Endothelial cell of umbilical vein (primary cell): ENCODE results near the gene MTNR1B. TPM values are rescaled to one million over a fixed set of nuclear protein-coding genes. Genes with fewer than 3 reads are reported as not detected.

ENCODE experiments used
- BruUV-seq: library from RNA; stranded (reverse); fragments of 400-500 nt; replicated peaks from 2 replicates; lab custom pipeline; 2021; lab: Mats Ljungman, UMichigan
- CTCF ChIA-PET: fragments of 300-600, 350-600 bp; sonication (Branson Sonifier 250); formaldehyde crosslinking; loops from one replicate; lab custom pipeline; 2021; ENCODE audit warnings: antibody characterized with exemption, inconsistent platforms; lab: Charles Lee
- POLR2A ChIA-PET: fragments of 300-600, 350-600 bp; sonication (Branson Sonifier 250); formaldehyde crosslinking; loops from one replicate; lab custom pipeline; 2021; ENCODE audit warnings: antibody characterized with exemption, inconsistent platforms; lab: Charles Lee
- DNase-seq: peaks from one replicate; pipeline ENCODE4 v3.0.0-alpha.2; 2011; ENCODE audit warnings: low read depth, low spot score
- FAIRE-seq: peaks from 2 replicates; lab custom pipeline; 2011; peaks lifted over from hg19 to GRCh38; lab: Jason Lieb, UNC
- H2AFZ ChIP-seq: 2 replicates; pipeline ENCODE4 v1.6.0; 2012; ENCODE audit warnings: low read depth, low read length, control low read depth, inconsistent platforms
- H3K27ac ChIP-seq: 2 replicates; pipeline ENCODE4 v1.5.1; 2011; ENCODE audit warnings: low read depth, mild to moderate bottlenecking, control low read depth, low read length, moderate library complexity; ENCODE audit not compliant: insufficient read depth
- H3K27me3 ChIP-seq, 2 experiments: 2 replicates each; pipeline versions ENCODE4 v1.6.0 to v1.6.1; 2011; ENCODE audit warnings: low read length in 2 of 2, mixed read lengths in 1 of 2; ENCODE audit not compliant: control insufficient read depth in 2 of 2, insufficient read depth in 2 of 2
- H3K36me3 ChIP-seq, 2 experiments: 2 replicates in 1 of 2; 3 replicates in 1 of 2; pipeline ENCODE4 v1.5.1; 2011; ENCODE audit warnings: low read length in 2 of 2, mild to moderate bottlenecking in 1 of 2, moderate library complexity in 1 of 2; ENCODE audit not compliant: control insufficient read depth in 2 of 2, insufficient read depth in 2 of 2; ENCODE audit errors: extremely low read depth in 1 of 2
- H3K4me1 ChIP-seq: 3 replicates; pipeline ENCODE4 v1.5.1; 2011; ENCODE audit warnings: mild to moderate bottlenecking, low read length; ENCODE audit not compliant: control insufficient read depth, insufficient read depth; ENCODE audit errors: extremely low read depth
- H3K4me2 ChIP-seq: 2 replicates; pipeline ENCODE4 v1.6.1; 2011; ENCODE audit warnings: low read length, control low read depth, mixed read lengths; ENCODE audit not compliant: insufficient read depth
- H3K4me3 ChIP-seq, 3 experiments: fragments of 200-600 bp in 1 of 3; sonication (generic), shearing (Covaris generic) in 1 of 3; replicated peaks in 1 of 3; 2 replicates each; pipeline ENCODE4 v1.5.1; 2011 to 2016; ENCODE audit warnings: control low read depth in 3 of 3, low read length in 3 of 3, mild to moderate bottlenecking in 2 of 3, inconsistent platforms in 1 of 3, low read depth in 1 of 3, moderate library complexity in 1 of 3; ENCODE audit not compliant: insufficient read depth in 1 of 3
- H3K79me2 ChIP-seq: 2 replicates; pipeline ENCODE4 v1.6.0; 2012; ENCODE audit warnings: low read length, inconsistent platforms; ENCODE audit not compliant: control insufficient read depth, insufficient read depth
- H3K9ac ChIP-seq: replicated peaks from 2 replicates; pipeline ENCODE3; 2011; ENCODE audit warnings: low read length, control low read depth; ENCODE audit not compliant: insufficient read depth; ENCODE audit errors: extremely low read depth
- H3K9me1 ChIP-seq: replicated peaks from 3 replicates; pipeline ENCODE4 v1.6.0; 2011; ENCODE audit warnings: mild to moderate bottlenecking, low read length; ENCODE audit not compliant: control insufficient read depth, insufficient read depth; ENCODE audit errors: extremely low read depth
- H3K9me3 ChIP-seq: replicated peaks from 2 replicates; pipeline ENCODE4 v1.5.1; 2012; ENCODE audit warnings: low read length, inconsistent platforms; ENCODE audit not compliant: control insufficient read depth, insufficient read depth
- H4K20me1 ChIP-seq: replicated peaks from 2 replicates; pipeline ENCODE3; 2011; ENCODE audit warnings: mild to moderate bottlenecking, low read length; ENCODE audit not compliant: control insufficient read depth, insufficient read depth; ENCODE audit errors: extremely low read depth
- CTCF ChIP-seq, 2 donors: IDR thresholded peaks; 1 replicate in 1 of 2; 2 replicates in 1 of 2; pipeline ENCODE4 v1.5.1; 2011; ENCODE audit warnings: low read length in 2 of 2, mild to moderate bottlenecking in 2 of 2, moderate library complexity in 2 of 2, control low read depth in 1 of 2, inconsistent platforms in 1 of 2, low read depth in 1 of 2; ENCODE audit not compliant: insufficient read depth in 1 of 2; ENCODE audit errors: extremely low read depth in 1 of 2
- EZH2 ChIP-seq: IDR thresholded peaks from 2 replicates; pipeline ENCODE4 v1.6.1; 2012; ENCODE audit warnings: borderline replicate concordance, low read depth, mild to moderate bottlenecking, moderate library complexity, low read length, inconsistent platforms; ENCODE audit not compliant: severe bottlenecking
- FOS ChIP-seq: IDR thresholded peaks from 2 replicates; pipeline ENCODE4 v1.6.1; 2011; ENCODE audit warnings: mild to moderate bottlenecking, low read length, moderate library complexity, borderline replicate concordance; ENCODE audit not compliant: insufficient read depth
- GATA2 ChIP-seq: IDR thresholded peaks from 2 replicates; pipeline ENCODE4 v1.7.0; 2011; ENCODE audit warnings: low read depth, mild to moderate bottlenecking, moderate library complexity, mixed read lengths, low read length; ENCODE audit not compliant: insufficient read length, insufficient read depth
- JUN ChIP-seq: IDR thresholded peaks from 2 replicates; pipeline ENCODE4 v1.6.1; 2011; ENCODE audit warnings: borderline replicate concordance, low read depth; ENCODE audit not compliant: insufficient read length, insufficient read depth
- MAX ChIP-seq: IDR thresholded peaks from 2 replicates; pipeline ENCODE4 v1.6.1; 2011; ENCODE audit not compliant: insufficient read depth, insufficient read length
- MYC ChIP-seq: IDR thresholded peaks from one replicate; pipeline ENCODE4 v1.6.1; 2011; ENCODE audit warnings: mild to moderate bottlenecking, low read depth, low read length
- POLR2A ChIP-seq: IDR thresholded peaks from 2 replicates; pipeline ENCODE4 v1.6.1; 2012; ENCODE audit warnings: low read depth, mild to moderate bottlenecking, control low read depth, low read length
- POLR2AphosphoS5 ChIP-seq: IDR thresholded peaks from 2 replicates; pipeline ENCODE4 v1.6.1; 2012; ENCODE audit warnings: low read depth, mild to moderate bottlenecking, control low read depth, low read length, moderate library complexity; ENCODE audit not compliant: insufficient read depth
- dilution Hi-C: fragments of 300-500 bp; cut with MboI; formaldehyde crosslinking; loops from one replicate; pipeline ENCODE4 v1.15.0; 2019; ENCODE audit warnings: low sequenced_read_pairs; ENCODE audit not compliant: extremely low pct_ligation_motif_present
- intact Hi-C: fragments of 100-400 bp; cut with micrococcal nuclease; formaldehyde crosslinking; loops from one replicate; pipeline ENCODE4 v1.10.0; 2022
- polyA plus RNA-seq, 4 experiments: library from polyadenylated mRNA; depleted of rRNA in 3 of 4; stranded (reverse) in 3 of 4; unstranded in 1 of 4; fragments of >200 nt; gene quantifications; 2 replicates each; pipeline versions ENCODE4 v1.2.1 to v1.2.3, GENCODE V29; 2011 to 2012; ENCODE audit warnings: missing spikeins in 1 of 4
- total RNA-seq: library from RNA; stranded (reverse); gene quantifications from 2 replicates; pipeline ENCODE4 v1.2.3, GENCODE V29; 2021

MTNR1B gene
- total and polyA plus RNA-seq, 2 donors (not counting 3 experiments of a cell fraction or from before 2014, with no cell fraction given) = not detected

GRCh38 chr11:92979176-92979575 lies 9.7 kb downstream of the MTNR1B start:
- POLR2A ChIA-PET = no interaction called here
- no peaks in the 10 kb centered on the region for H3K27me3 ChIP-seq
- no peaks in the 10 kb centered on the region for H3K9me1 ChIP-seq
- no peak overlapping the region for H3K9ac ChIP-seq
- no peaks in the 10 kb centered on the region for H3K79me2 ChIP-seq
- no peak overlapping the region for H3K4me2 ChIP-seq
- TF ChIP-seq EZH2 (no peak), MYC (no peak), JUN (no peak), FOS (no peak), MAX (no peak), GATA2 (no peak), POLR2A (no peak), POLR2AphosphoS5 (no peak), CTCF (IDR thresholded peaks at IDR 0.05; ENCODE audit: extremely low read depth in 1 of 2, insufficient read depth in 1 of 2, low read depth in 1 of 2, low read length in 2 of 2) (no peak)
- CTCF ChIA-PET = no interaction called here
- no peak overlapping the region for H3K27ac ChIP-seq
- H3K4me3 ChIP-seq = no peak overlapping the region
- intact Hi-C loops = no loop called here
- FAIRE-seq = no peak
- dilution Hi-C loops = no loop called here
- no peak overlapping the region for H2AFZ ChIP-seq
- no TSS peak for BruUV-seq
- DNase-seq = no peak
- H4K20me1 ChIP-seq = no peaks in the 10 kb centered on the region
- no peaks in the 10 kb centered on the region for H3K4me1 ChIP-seq
- no peaks in the 10 kb centered on the region for H3K9me3 ChIP-seq
- H3K36me3 ChIP-seq = no peaks in the 10 kb centered on the region
